ENCODE data around the gene PANK4. TPM values are rescaled to one million over a fixed set of nuclear protein-coding genes. Genes with fewer than 3 reads are reported as not detected.

The PANK4 gene
- total and polyA plus RNA-seq, 4 donors: 6.2 to 26.8 (median 12.6) TPM

DNA sequence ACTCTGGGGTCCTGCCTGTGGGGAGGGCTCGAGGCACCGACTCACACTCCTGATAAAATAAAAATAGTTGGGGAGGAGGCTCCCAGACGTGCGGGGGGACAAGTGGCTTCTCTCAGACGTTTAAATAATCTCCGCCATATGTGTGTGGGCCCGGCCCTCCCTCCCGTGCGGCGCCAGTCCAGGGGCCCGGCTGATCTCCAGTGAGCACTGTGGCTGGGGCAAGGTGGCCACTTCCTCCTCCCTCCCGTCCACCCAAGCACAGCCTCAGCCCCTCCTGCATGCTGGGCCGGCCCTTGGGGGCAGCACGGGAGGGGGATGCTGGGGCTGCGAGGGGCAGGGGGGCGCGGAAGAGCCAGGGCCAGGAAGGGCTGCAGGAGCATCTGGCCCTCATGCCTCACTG lies 54.3 kb downstream of the PANK4 start:
- H3K9me3 ChIP-seq (ENCODE audit: control insufficient read depth in 4 of 4, low read length in 3 of 4): no peaks in the 10 kb centered on the region
- no peak overlapping the region for H3K4me3 ChIP-seq (ENCODE audit: low read depth in 1 of 3, low read length in 3 of 3)
- no peak overlapping the region for H3K27ac ChIP-seq (ENCODE audit: low read depth in 1 of 2, low read length in 2 of 2)
- no peaks in the 10 kb centered on the region for H3K27me3 ChIP-seq (ENCODE audit: control insufficient read depth in 4 of 4, insufficient read depth in 4 of 4, low read length in 3 of 4)
- no peak for DNase-seq (ENCODE audit: low spot score)
- peaks cover 9 to 21% (median 16%) of the 10 kb centered on the region in 4 donors for H3K4me1 ChIP-seq (ENCODE audit: control insufficient read depth in 4 of 4, insufficient read depth in 4 of 4, low read length in 3 of 4)
- TF ChIP-seq FOXA2 (IDR thresholded peaks at IDR 0.05): no peak
- TF ChIP-seq NR2F2 (IDR thresholded peaks at IDR 0.05): no peak
- no peak for TF ChIP-seq HNF4A (conservative IDR thresholded peaks at IDR 0.05)
- TF ChIP-seq, protein P1, sequence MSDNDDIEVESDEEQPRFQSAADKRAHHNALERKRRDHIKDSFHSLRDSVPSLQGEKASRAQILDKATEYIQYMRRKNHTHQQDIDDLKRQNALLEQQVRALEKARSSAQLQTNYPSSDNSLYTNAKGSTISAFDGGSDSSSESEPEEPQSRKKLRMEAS (IDR thresholded peaks at IDR 0.05): no peak
- H3K9ac ChIP-seq (ENCODE audit: low read depth in 1 of 2, low read length in 2 of 2): no peak overlapping the region
- WGBS: 78% methylated on average over 17 of the region's 17 CpGs
- H3K36me3 ChIP-seq (ENCODE audit: control insufficient read depth in 4 of 4, insufficient read depth in 3 of 4, low read depth in 1 of 4, low read length in 3 of 4): no peaks in the 10 kb centered on the region

DNA sequence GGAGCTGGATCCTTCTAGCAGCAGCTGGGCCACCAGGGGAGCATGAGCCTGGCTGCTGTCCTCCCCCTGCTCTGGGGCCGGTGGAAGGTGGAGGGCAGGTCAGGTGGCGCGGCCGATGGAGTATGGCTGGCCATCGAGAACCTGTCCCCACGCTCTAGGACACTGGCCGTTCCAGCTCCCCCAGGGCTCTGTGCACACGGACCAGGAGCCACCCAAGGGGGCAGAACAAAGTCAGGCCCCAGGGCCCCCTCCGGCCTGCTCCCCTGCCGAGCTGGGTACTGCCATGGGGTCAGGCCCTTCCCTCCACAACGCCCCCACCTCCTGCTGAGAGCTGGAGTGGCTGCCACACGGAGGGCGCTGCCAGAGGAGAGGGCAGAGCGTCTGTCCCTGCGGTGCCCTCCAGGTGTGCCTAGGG lies 54.8 kb downstream of the PANK4 start:
- Histone ChIP-seq H3K36me3 (ENCODE audit: control insufficient read depth in 4 of 4, insufficient read depth in 3 of 4, low read depth in 1 of 4, low read length in 3 of 4) (no peaks in the 10 kb centered on the region), H3K27ac (ENCODE audit: low read depth in 1 of 2, low read length in 2 of 2) (no peak overlapping the region), H3K9ac (ENCODE audit: low read depth in 1 of 2, low read length in 2 of 2) (no peak overlapping the region), H3K9me3 (ENCODE audit: control insufficient read depth in 4 of 4, low read length in 3 of 4) (no peaks in the 10 kb centered on the region), H3K27me3 (ENCODE audit: control insufficient read depth in 4 of 4, insufficient read depth in 4 of 4, low read length in 3 of 4) (no peaks in the 10 kb centered on the region), H3K4me1 (ENCODE audit: control insufficient read depth in 4 of 4, insufficient read depth in 4 of 4, low read length in 3 of 4) (peaks cover 9 to 21% (median 16%) of the 10 kb centered on the region in 4 donors), H3K4me3 (ENCODE audit: low read depth in 1 of 3, low read length in 3 of 3) (no peak overlapping the region)
- WGBS: 86% methylated on average over 15 of the region's 15 CpGs
- TF ChIP-seq, protein P2, sequence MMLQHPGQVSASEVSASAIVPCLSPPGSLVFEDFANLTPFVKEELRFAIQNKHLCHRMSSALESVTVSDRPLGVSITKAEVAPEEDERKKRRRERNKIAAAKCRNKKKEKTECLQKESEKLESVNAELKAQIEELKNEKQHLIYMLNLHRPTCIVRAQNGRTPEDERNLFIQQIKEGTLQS (IDR thresholded peaks at IDR 0.05): no peak
- no peak for TF ChIP-seq FOXA2 (IDR thresholded peaks at IDR 0.05)
- TF ChIP-seq, protein P3, sequence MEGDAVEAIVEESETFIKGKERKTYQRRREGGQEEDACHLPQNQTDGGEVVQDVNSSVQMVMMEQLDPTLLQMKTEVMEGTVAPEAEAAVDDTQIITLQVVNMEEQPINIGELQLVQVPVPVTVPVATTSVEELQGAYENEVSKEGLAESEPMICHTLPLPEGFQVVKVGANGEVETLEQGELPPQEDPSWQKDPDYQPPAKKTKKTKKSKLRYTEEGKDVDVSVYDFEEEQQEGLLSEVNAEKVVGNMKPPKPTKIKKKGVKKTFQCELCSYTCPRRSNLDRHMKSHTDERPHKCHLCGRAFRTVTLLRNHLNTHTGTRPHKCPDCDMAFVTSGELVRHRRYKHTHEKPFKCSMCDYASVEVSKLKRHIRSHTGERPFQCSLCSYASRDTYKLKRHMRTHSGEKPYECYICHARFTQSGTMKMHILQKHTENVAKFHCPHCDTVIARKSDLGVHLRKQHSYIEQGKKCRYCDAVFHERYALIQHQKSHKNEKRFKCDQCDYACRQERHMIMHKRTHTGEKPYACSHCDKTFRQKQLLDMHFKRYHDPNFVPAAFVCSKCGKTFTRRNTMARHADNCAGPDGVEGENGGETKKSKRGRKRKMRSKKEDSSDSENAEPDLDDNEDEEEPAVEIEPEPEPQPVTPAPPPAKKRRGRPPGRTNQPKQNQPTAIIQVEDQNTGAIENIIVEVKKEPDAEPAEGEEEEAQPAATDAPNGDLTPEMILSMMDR (IDR thresholded peaks at IDR 0.05; ENCODE audit: low read depth, low read length, missing input control): no peak
- TF ChIP-seq GABPA (IDR thresholded peaks at IDR 0.05 in 1 of 2, conservative IDR thresholded peaks at IDR 0.05 in 1 of 2): no peak
- TF ChIP-seq NR2F2 (IDR thresholded peaks at IDR 0.05): no peak
- TF ChIP-seq, protein P4, sequence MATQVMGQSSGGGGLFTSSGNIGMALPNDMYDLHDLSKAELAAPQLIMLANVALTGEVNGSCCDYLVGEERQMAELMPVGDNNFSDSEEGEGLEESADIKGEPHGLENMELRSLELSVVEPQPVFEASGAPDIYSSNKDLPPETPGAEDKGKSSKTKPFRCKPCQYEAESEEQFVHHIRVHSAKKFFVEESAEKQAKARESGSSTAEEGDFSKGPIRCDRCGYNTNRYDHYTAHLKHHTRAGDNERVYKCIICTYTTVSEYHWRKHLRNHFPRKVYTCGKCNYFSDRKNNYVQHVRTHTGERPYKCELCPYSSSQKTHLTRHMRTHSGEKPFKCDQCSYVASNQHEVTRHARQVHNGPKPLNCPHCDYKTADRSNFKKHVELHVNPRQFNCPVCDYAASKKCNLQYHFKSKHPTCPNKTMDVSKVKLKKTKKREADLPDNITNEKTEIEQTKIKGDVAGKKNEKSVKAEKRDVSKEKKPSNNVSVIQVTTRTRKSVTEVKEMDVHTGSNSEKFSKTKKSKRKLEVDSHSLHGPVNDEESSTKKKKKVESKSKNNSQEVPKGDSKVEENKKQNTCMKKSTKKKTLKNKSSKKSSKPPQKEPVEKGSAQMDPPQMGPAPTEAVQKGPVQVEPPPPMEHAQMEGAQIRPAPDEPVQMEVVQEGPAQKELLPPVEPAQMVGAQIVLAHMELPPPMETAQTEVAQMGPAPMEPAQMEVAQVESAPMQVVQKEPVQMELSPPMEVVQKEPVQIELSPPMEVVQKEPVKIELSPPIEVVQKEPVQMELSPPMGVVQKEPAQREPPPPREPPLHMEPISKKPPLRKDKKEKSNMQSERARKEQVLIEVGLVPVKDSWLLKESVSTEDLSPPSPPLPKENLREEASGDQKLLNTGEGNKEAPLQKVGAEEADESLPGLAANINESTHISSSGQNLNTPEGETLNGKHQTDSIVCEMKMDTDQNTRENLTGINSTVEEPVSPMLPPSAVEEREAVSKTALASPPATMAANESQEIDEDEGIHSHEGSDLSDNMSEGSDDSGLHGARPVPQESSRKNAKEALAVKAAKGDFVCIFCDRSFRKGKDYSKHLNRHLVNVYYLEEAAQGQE (IDR thresholded peaks at IDR 0.05): no peak
- no peak for TF ChIP-seq YY1 (IDR thresholded peaks at IDR 0.05)
- TF ChIP-seq, protein P5, sequence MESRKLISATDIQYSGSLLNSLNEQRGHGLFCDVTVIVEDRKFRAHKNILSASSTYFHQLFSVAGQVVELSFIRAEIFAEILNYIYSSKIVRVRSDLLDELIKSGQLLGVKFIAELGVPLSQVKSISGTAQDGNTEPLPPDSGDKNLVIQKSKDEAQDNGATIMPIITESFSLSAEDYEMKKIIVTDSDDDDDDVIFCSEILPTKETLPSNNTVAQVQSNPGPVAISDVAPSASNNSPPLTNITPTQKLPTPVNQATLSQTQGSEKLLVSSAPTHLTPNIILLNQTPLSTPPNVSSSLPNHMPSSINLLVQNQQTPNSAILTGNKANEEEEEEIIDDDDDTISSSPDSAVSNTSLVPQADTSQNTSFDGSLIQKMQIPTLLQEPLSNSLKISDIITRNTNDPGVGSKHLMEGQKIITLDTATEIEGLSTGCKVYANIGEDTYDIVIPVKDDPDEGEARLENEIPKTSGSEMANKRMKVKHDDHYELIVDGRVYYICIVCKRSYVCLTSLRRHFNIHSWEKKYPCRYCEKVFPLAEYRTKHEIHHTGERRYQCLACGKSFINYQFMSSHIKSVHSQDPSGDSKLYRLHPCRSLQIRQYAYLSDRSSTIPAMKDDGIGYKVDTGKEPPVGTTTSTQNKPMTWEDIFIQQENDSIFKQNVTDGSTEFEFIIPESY (IDR thresholded peaks at IDR 0.05): no peak
- no peak for DNase-seq (ENCODE audit: low spot score)

All from liver (tissue), 9 donors.